Measurements from ENCODE around the gene AFDN. TPM values are rescaled to one million over a fixed set of nuclear protein-coding genes. Genes with fewer than 3 reads are reported as not detected.

The AFDN gene
- total RNA-seq, 1 donor from 2014 or later, result 357 TPM

DNA sequence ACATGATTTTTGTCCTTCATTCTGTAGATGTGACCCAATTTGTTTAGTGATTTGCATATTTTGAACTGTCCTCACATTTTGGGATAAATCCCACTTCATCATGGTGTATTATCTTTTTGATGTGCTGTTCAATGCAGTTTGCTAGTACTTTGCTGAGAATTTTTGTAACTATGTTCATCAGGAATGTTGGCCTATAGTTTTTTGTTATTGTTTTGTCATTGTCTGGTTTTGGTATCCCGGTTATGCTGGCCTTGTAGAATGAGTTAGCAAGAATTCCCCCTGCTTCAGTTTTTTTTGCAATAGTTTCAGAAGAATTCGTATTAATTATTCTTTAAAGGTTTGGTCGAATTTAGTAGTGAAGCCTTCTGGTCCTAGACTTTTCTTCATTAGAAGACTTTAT lies 182.6 kb downstream of the AFDN start:
- Histone ChIP-seq H3K4me3 (no peak overlapping the region), H2AFZ (replicated peaks) (no peak overlapping the region), H3K9me3 (ENCODE audit: low read depth) (peaks cover 19% of the 10 kb centered on the region), H3F3A (ENCODE audit: low read depth) (no peaks in the 10 kb centered on the region), H3K79me2 (ENCODE audit: low read depth) (no peaks in the 10 kb centered on the region), H3K9ac (no peak overlapping the region), H3K36me3 (no peaks in the 10 kb centered on the region), H3K4me1 (no peaks in the 10 kb centered on the region), H3K4me2 (no peak overlapping the region), H4K20me1 (ENCODE audit: low read depth) (no peaks in the 10 kb centered on the region), H3K27me3 (no peaks in the 10 kb centered on the region), H3K27ac (no peak overlapping the region)
- H3K36me3 Mint-ChIP-seq, result no peaks in the 10 kb centered on the region
- TF ChIP-seq, protein P1, sequence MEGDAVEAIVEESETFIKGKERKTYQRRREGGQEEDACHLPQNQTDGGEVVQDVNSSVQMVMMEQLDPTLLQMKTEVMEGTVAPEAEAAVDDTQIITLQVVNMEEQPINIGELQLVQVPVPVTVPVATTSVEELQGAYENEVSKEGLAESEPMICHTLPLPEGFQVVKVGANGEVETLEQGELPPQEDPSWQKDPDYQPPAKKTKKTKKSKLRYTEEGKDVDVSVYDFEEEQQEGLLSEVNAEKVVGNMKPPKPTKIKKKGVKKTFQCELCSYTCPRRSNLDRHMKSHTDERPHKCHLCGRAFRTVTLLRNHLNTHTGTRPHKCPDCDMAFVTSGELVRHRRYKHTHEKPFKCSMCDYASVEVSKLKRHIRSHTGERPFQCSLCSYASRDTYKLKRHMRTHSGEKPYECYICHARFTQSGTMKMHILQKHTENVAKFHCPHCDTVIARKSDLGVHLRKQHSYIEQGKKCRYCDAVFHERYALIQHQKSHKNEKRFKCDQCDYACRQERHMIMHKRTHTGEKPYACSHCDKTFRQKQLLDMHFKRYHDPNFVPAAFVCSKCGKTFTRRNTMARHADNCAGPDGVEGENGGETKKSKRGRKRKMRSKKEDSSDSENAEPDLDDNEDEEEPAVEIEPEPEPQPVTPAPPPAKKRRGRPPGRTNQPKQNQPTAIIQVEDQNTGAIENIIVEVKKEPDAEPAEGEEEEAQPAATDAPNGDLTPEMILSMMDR (IDR thresholded peaks at IDR 0.05), result no peak
- TF ChIP-seq EZH2phosphoT487 (IDR thresholded peaks at IDR 0.05) (no peak), EZH2 (IDR thresholded peaks at IDR 0.05) (no peak)
- no peaks in the 10 kb centered on the region for H3K27me3 Mint-ChIP-seq (ENCODE audit: insufficient read depth, low read depth)
- H3K9me3 Mint-ChIP-seq, result peaks cover 40% of the 10 kb centered on the region
- H3K4me1 Mint-ChIP-seq, result no peaks in the 10 kb centered on the region
- H3K27ac Mint-ChIP-seq, result no peak overlapping the region
- no peak for DNase-seq (ENCODE audit: low spot score)
- H3K4me3 Mint-ChIP-seq, result no peak overlapping the region

DNA sequence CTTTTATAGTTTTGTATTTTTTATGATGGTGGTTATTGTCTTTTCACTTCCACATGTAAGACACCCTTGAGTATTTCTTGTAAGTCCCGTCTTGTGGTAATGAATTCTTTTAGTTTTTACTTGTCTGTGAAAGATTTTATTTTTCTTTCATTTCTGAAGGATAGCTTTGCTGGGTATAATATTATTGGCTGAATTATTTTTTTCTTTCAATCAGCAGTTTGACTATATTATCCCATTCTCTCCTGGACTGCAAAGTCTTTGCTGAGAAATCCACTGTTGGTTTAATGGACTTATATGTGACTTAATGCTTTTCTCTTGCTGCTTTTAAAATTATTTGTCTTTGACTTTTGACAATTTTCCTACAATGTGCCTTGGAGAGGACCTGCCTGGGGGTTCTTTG lies 184.6 kb downstream of the AFDN start:
- Histone ChIP-seq H3K27ac (no peak overlapping the region), H3K9me3 (ENCODE audit: low read depth) (peaks cover 19% of the 10 kb centered on the region), H3K4me3 (no peak overlapping the region), H3K27me3 (no peaks in the 10 kb centered on the region), H3F3A (ENCODE audit: low read depth) (no peaks in the 10 kb centered on the region), H3K36me3 (no peaks in the 10 kb centered on the region), H4K20me1 (ENCODE audit: low read depth) (no peaks in the 10 kb centered on the region), H3K79me2 (ENCODE audit: low read depth) (no peaks in the 10 kb centered on the region), H2AFZ (replicated peaks) (no peak overlapping the region), H3K4me2 (no peak overlapping the region), H3K9ac (no peak overlapping the region), H3K4me1 (peaks cover 1% of the 10 kb centered on the region)
- TF ChIP-seq EZH2phosphoT487 (IDR thresholded peaks at IDR 0.05) (no peak), EZH2 (IDR thresholded peaks at IDR 0.05) (no peak)
- TF ChIP-seq, protein P1 (IDR thresholded peaks at IDR 0.05), result no peak
- H3K9me3 Mint-ChIP-seq, result peaks cover 38% of the 10 kb centered on the region
- H3K36me3 Mint-ChIP-seq, result no peaks in the 10 kb centered on the region
- no peak for DNase-seq (ENCODE audit: low spot score)
- H3K4me3 Mint-ChIP-seq, result no peak overlapping the region
- peaks cover 2% of the 10 kb centered on the region for H3K27me3 Mint-ChIP-seq (ENCODE audit: insufficient read depth, low read depth)
- no peaks in the 10 kb centered on the region for H3K4me1 Mint-ChIP-seq
- no peak overlapping the region for H3K27ac Mint-ChIP-seq

DNA sequence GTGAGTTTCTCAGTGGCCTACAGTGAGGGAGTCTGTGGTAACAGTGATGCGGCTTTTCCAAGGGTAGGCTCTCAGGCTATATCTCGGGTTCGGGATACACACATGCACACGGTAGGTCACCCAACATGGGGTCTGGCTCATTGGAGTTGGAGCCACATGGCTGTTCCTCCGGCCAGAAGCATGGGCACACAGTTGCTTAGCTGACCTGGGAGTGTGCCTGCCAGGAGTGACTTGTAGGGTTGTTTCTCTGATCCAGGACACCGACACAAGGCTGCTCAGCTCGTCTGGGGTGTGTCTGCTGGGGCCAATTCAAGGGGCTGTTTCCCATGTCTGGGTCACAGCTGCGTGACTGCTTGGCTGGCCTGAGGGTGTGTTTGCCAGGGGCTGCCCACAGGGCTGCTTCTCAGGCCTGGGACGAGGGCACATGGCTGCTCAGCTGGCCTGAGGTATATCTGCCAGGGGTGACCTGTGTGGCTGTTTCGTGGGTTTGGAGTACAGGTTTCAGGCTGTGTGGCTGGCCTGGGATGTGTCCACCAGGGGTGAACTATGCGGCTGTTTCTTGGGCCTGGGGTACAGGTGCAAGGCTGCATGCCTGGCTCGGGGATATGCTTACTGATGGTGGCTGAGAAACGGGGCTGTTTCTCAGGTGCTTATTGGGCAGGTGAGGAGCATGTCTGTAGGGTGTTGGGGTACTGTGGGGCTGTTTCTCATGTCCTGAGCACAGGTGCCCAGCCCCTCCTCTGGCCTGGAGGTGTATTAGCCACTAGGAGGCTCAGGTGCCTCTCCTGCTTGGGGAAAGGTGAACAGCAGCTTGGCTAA lies 185.9 kb downstream of the AFDN start:
- TF ChIP-seq EZH2 (IDR thresholded peaks at IDR 0.05) (no peak), EZH2phosphoT487 (IDR thresholded peaks at IDR 0.05) (no peak)
- TF ChIP-seq, protein P1 (IDR thresholded peaks at IDR 0.05), result no peak
- peaks cover 40% of the 10 kb centered on the region for H3K9me3 Mint-ChIP-seq
- Histone ChIP-seq H3K36me3 (no peaks in the 10 kb centered on the region), H3K4me1 (peaks cover 5% of the 10 kb centered on the region), H3F3A (ENCODE audit: low read depth) (no peaks in the 10 kb centered on the region), H3K9me3 (ENCODE audit: low read depth) (peaks cover 19% of the 10 kb centered on the region), H3K9ac (no peak overlapping the region), H3K27ac (no peak overlapping the region), H3K79me2 (ENCODE audit: low read depth) (no peaks in the 10 kb centered on the region), H3K27me3 (no peaks in the 10 kb centered on the region), H2AFZ (replicated peaks) (no peak overlapping the region), H3K4me3 (no peak overlapping the region), H3K4me2 (no peak overlapping the region), H4K20me1 (ENCODE audit: low read depth) (no peaks in the 10 kb centered on the region)
- no peaks in the 10 kb centered on the region for H3K36me3 Mint-ChIP-seq
- no peak for DNase-seq (ENCODE audit: low spot score)
- H3K27ac Mint-ChIP-seq, result no peak overlapping the region
- peaks cover 3% of the 10 kb centered on the region for H3K4me1 Mint-ChIP-seq
- H3K27me3 Mint-ChIP-seq (ENCODE audit: insufficient read depth, low read depth), result peaks cover 2% of the 10 kb centered on the region
- no peak overlapping the region for H3K4me3 Mint-ChIP-seq

All from neural progenitor cell (in vitro differentiated cells).